ENCODE measurements around the gene F2RL3. TPM values are rescaled to one million over a fixed set of nuclear protein-coding genes. Genes with fewer than 3 reads are reported as not detected.
"Not testable (repeated sequence)": the region's sequence is repeated elsewhere in the genome, so short reads cannot be mapped to it uniquely, and the experiment has no call there.

Gene F2RL3
- polyA plus RNA-seq, 12 donors, result 0.19 to 1.0 (median 0.38) TPM; not detected in 2

- DNase-seq, result no peak
Measured at GRCh38 chr19:16874250-16874977, 14.4 kb upstream of the F2RL3 start.

DNA sequence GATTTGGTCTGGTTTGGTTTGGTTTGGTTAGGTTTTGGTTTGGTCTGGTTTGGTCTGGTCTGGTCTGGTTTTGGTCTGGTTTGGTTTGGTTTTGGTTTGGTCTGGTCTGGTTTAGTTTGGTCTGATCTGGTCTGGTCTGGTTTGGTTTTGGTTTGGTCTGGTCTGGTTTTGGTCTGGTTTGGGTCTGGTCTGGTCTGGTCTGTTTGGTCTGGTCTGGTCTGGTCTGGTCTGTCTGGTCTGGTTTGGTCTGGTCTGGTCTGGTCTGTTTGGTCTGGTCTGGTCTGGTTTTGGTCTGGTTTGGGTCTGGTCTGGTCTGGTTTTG lies 13.9 kb upstream of the F2RL3 start:
- not testable (repeated sequence) for DNase-seq

DNA sequence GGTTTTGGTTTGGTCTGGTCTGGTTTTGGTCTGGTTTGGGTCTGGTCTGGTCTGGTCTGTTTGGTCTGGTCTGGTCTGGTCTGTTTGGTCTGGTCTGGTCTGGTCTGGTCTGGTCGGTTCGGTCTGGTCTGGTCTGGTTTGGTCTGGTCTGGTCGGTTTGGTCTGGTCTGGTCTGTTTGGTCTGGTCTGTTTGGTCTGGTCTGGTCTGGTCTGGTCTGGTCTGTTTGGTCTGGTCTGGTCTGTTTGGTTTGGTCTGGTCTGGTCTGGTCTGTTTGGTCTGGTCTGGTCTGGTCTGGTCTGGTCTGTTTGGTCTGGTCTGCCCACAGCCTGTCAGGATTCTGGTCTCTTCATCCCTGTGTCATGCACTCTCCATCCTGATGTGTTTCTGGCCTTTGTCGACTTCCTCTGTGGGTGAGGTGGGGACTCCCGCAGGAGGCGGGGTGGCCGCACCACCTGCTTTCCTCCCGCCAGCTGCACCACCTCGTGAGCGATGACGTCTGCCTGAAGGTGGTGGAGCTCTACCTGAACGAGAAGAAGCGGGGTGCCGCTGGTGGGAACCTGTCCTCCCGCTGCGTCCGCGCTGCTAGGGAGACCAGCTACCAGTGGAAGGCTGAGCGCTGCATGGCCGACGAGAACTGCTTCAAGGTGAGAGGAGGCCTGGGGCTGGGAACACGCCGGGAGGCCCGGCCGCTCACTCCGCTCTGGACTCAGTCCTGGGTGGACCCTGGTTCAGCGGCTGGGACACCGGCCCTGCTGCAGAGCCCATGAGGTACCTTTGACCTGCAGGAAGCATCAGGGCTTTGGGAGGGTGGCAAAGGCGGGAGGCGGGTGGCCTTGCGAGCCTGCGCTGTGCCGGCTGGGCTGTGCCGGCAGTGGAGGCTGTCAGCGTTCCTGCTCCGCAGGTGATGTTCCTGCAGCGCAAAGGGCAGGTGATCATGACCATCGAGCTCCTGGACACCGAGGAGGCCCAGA lies 12.9 kb upstream of the F2RL3 start:
- DNase-seq, result no peak

GRCh38 chr19:16876904-16877361 lies 11.9 kb upstream of the F2RL3 start:
- no peak for DNase-seq

- no peak for DNase-seq
Measured at GRCh38 chr19:16877581-16877980, 11.2 kb upstream of the F2RL3 start.

GRCh38 chr19:16878181-16878965 lies 10.4 kb upstream of the F2RL3 start:
- no peak for DNase-seq

GRCh38 chr19:16880884-16881554 lies 7.8 kb upstream of the F2RL3 start:
- DNase-seq, result no peak

DNA sequence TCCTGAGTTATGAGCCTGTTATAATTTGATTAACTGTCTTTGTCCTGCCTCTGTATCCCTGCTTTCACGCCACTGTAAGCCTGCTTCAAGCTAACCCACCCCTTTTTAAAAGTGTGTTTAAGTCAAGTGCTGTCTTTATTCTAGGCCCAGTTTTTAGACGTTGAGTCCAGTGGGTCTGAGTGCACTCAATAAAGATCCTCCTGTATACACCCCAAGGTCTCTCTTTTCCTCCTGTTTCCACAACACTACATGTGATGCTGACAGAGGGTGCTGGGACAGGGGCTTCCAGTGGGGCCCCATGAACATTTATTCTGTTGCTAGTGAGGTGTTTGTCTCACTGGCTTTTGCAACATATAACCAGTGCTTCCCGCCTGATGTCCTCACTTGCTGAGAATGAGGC lies 6.7 kb upstream of the F2RL3 start:
- no peak for DNase-seq

- DNase-seq, result no peak
Measured at GRCh38 chr19:16883522-16883921, 5.3 kb upstream of the F2RL3 start.

DNA sequence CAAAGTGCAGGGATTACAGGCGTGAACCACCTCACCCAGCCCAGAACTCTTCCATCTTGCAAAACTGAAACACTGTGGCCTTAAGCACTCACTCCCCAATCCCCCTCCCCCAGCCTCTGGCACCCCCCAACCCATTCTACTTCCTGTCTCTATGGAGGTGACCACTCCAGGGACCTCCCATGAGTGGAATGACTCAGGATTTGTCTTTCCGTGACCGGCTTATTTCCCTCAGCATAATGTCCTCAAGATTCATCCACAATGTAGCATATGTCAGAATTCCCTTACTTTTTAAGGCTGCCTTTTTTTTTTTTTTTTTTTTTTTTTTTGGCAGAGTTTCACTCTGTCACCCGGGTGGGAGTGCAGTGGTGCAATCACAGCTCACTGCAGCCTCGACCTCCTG lies 3.6 kb upstream of the F2RL3 start:
- DNase-seq, result no peak

- DNase-seq, result no peak
Measured at GRCh38 chr19:16886305-16886880, 2.4 kb upstream of the F2RL3 start.

DNA sequence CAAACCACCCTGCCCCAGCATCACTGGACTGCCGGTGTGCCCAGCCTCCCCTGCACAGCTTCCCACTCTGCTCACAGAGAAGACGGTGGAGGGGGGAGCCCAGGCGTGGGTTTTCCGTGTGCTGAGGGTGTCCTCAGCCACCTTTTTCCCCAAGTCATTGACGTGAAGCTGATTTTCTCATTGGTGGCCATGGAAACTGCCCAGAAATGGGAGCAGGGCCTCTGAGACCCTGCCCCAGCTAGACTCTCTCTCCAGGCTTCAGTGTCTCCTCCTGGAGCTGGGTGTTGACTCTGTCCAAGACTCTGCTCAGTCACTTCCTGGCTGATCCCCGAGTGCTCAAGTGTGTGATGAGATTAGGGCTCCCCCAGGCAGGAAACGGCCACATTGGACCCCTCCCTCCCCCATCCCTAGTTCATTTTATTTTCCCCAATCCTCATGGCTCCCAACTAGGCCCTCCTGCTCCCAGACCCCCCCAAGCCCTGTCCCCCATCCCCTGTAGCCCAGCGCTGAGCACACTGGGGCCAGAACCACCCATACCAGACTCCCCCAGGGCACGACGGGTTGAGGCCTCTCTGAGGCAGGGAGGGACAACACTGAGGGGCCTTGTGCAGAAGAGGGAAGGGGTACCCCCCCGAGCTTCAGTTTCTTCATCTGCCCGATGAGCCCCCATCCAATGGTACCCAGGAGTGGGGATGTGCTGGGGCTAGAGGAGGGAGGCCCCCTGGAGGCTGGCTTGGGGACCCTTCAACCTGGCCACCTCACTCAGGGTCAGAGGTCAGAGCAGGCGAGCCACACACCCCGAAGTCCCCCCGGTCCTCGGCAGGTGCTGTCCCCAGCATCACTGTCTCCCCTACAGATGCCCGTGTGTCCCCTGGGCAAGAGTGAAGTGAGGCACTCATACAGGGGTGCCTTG lies 1.2 kb upstream of the F2RL3 start:
- no peak for DNase-seq

GRCh38 chr19:16889366-16889882 lies 625 bp downstream of the F2RL3 start:
- no peak for DNase-seq

GRCh38 chr19:16889883-16890460 lies 1.2 kb downstream of the F2RL3 start:
- no peak for DNase-seq

DNA sequence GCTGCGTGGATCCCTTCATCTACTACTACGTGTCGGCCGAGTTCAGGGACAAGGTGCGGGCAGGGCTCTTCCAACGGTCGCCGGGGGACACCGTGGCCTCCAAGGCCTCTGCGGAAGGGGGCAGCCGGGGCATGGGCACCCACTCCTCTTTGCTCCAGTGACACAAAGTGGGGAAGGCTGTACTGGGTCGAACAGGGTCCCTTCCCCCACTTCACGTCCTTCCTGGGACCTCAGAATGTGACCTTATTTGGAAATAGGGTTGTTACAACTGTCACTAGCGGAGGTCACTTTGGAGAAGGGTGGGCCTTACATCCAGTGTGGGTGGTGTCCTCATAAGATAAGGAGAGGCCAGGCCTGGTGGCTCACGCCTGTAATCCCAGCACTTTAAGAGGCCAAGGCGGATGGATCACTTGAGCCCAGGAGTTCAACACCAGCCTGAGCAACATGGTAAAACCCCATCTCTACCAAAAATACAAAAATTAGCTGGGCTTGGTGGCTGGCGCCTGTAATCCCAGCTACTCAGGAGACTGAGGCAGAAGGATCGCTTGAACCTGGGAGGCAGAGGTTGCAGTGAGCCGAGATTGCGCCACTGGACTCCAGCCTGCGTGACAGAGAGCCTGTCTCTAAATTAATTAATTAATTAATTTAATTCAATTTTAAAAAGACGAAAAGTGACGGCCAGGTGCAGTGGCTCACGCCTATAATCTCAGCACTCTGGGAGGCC lies 1.8 kb downstream of the F2RL3 start:
- DNase-seq, result no peak

- no peak for DNase-seq
Measured at GRCh38 chr19:16891696-16892382, 3.0 kb downstream of the F2RL3 start.

DNA sequence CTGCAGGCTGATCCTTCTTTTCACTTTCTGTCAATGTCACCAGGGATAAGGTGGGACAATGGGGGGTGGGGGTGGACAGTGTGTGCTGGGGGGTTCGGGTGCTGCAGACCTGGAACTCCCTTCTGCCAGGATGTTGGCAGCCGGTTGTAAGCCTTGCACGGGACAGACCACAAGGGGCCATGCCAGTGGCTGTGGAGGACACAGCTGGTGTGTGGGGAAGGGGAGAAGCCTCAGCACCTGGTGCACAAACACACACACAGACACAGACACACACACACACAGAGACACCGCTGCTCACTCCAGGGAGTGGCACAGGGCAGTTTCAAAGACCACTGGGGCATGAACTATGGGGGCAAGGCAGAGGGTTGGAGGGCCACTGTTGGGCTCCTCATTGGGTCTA lies 3.6 kb downstream of the F2RL3 start:
- DNase-seq, result no peak
